Kidney glomerular epithelial cell (primary cell): ENCODE data around the gene MYO10.

ENCODE experiments used
- DNase-seq: peaks from one replicate; lab custom pipeline; 2025; lab: John Stamatoyannopoulos, UW

MYO10 gene

GRCh38 chr5:16943846-16944678 is 8.0 kb upstream of the MYO10 start:
- DNase-seq: no peak

- no peak for DNase-seq
Observed at GRCh38 chr5:16937503-16938161, 1.5 kb upstream of the MYO10 start.

DNA sequence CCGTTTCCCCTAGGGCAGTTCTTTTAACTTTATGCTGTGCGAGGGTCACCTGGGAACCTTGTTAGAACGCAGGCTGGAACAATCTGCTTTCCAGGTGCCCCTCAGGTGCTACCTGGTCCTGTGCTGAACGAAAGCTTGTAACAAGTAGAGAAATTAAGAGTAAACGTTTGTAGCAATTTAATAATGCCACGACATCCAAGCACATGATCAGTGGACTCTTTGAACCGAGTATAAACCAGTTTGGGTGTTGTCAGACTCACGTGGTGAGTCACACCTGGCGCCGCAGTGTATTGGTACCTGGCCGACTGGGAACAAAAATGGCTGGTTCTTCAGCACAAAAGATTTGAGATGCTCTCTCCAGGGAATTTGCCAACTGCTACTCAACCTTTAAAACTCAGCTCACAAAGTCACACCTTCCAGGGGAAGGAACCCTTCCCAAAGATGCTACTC is 926 bp upstream of the MYO10 start:
- DNase-seq: no peak

GRCh38 chr5:16935231-16936149 is 598 bp downstream of the MYO10 start:
- peak; percentile 49 for DNase-seq

- no peak for DNase-seq
Observed at GRCh38 chr5:16934677-16935153, 1.4 kb downstream of the MYO10 start.

DNA sequence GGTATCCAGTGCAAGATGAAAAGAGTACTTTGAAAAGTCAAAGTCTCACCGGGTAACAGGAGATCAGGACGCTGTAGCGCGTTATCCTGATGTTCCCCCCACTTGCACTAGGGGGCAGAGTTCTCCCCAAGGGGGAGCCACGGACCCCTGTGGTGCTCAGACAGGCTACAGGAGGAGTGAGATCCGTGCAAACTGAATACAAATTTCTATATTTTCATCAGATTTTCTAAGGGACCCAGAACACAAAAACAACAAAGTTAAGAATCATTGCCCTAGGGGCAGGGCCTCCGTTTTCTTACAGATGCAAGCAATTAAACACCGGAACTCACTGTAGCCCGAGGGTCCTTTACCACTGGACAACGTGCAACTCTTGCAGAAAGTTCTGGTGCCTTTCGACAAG is 2.0 kb downstream of the MYO10 start:
- peak; percentile 62 for DNase-seq

DNA sequence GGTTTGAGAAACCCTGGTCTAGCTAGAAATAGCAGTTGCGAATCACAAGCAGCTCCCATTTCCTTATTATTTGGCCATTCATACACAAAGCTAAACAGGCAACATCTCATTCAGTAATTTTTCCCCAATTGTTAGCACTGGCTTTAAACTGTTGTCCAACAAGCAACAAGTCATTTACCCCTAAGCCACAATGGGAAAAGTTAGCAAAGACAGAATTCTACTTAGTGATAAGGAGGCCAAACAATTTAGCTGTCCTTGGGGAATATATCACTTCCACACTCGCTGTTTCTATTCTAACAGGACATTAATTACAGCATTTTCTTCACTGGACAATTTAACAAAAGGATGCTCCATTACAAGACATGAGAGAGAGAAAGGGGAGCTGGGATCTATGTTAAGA is 2.8 kb downstream of the MYO10 start:
- DNase-seq: no peak

- DNase-seq: no peak
Observed at GRCh38 chr5:16932401-16932800, 3.7 kb downstream of the MYO10 start.

DNA sequence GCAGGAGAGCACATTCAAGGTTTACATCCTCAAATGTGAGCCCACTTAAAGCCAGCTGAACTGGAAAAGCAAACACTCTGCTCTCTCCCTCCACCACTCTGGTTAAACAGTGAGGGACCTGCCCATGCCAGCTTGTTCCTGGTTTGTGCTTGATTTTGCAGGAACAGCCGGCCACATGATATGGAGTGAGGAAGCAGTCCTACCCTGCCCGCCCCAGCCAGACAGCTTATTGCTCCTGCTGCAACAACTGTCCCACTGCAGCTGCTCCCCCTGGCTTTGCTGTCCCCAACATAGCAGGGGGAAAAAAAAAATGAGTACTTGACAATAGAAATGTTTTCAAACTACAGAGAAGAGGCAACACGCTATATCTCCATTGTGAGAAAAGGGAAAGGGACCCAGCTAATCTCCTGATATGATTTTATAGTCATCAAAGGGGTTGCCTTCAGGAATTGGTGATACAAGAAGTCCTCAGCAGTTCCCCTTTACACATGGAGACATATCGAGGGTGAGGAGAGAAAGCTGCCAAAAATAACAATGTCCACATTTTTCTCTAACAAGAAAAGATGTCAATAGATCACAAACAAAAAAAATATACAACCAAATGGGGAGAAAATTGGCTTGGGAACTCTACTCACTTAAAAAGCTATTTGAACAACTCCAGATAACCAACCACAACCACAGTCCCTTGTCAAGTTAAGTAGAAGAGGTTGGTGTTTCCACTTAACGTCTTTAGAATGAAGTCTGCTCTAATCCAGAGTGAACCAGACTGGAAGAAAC is 4.6 kb downstream of the MYO10 start:
- no peak for DNase-seq

DNA sequence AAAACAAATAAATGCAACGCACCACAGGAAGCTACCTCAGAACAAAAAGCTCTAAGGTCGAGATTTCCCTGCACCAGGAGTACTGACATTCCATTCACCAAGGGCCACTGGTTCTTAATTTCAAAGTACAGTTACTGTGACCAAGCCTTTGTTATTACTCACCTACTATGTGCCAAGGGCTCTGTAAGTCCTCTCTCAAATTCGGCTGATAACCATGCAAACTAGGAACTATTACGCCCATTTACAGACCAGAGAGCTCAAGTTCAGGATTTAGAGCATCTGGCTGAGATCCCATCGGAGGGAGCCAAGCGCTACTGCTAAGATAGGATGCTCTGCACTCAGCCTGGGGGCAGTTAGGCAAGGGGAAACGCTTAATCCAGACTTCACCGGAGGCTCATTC is 5.6 kb downstream of the MYO10 start:
- DNase-seq: no peak

- no peak for DNase-seq
Observed at GRCh38 chr5:16929831-16930230, 6.3 kb downstream of the MYO10 start.

DNA sequence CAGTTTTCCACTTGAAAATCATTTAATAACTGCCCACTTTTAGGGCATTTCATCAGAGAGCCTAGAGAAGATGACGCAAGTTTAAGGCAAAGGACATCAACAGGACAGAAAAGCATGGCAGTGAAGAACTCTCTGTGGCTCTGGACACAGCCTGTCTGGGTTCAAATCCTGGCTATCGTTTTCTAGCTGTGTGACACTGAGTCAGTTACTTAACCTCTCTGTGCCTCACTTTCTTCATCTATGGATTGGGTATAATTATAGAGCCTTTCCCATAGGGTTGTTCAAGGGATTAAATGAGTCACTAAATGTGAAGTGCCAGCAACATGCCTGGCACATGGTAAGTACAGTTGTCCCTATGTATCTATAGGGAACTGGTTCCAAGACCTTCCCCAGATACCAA is 6.7 kb downstream of the MYO10 start:
- no peak for DNase-seq

DNA sequence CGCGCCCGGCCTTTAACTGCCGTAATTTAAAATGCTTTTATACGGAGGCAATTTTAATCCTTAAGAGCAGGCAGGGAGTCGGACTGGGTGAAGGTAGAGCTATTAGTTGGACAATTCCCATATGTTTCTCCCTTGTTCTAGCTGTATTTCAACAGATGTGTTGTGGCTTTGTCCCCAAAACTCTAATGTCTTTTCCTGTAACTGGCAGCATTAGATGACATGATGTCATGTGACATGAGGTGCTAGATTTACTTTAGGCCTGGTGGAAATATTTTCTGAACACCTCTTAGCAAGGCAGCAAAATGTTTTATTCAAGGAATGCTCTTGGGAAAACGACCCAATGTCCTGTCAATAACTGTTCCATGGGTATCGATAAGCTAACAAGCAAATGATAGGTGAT is 8.5 kb downstream of the MYO10 start:
- DNase-seq: no peak

DNA sequence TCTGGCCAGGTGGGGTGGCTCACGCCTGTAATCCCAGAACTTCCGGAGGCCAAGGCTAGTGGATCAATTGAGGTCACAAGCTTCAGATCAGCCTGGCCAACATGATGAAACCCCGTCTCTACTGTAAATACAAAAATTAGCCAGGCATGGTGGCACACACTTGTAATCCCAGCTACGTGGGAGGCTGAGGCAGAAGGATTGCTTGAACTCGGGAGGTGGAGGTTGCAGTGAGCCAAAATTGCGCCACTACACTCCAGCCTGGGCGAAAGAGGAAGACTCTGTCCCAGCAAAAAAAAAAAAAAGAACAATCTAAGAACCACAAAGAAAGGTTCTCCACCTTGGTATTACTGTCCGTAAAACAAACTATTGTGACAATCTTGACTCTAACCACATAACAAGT is 9.7 kb downstream of the MYO10 start:
- no peak for DNase-seq

GRCh38 chr5:16924206-16924605 is 11.9 kb downstream of the MYO10 start:
- no peak for DNase-seq

GRCh38 chr5:16922430-16922829 is 13.7 kb downstream of the MYO10 start:
- DNase-seq: no peak

DNA sequence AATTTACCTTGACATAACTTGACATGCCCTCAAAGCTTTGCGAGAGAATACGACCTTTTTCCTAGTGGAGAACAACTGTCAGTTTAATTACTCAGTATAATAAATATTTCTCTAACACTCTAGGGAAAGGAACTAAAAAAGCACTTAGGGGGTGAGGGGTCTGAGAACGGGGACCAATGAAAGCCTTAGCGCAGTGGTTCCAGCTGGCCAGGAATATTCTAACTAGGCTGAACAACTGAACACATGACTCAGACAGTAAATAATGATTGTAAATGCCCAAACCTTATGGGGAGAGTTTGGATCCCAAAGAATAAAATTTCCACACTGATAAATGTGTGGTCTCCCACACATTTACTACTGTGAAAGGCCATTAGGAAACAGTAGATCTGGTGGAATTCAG is 14.9 kb downstream of the MYO10 start:
- DNase-seq: no peak

DNA sequence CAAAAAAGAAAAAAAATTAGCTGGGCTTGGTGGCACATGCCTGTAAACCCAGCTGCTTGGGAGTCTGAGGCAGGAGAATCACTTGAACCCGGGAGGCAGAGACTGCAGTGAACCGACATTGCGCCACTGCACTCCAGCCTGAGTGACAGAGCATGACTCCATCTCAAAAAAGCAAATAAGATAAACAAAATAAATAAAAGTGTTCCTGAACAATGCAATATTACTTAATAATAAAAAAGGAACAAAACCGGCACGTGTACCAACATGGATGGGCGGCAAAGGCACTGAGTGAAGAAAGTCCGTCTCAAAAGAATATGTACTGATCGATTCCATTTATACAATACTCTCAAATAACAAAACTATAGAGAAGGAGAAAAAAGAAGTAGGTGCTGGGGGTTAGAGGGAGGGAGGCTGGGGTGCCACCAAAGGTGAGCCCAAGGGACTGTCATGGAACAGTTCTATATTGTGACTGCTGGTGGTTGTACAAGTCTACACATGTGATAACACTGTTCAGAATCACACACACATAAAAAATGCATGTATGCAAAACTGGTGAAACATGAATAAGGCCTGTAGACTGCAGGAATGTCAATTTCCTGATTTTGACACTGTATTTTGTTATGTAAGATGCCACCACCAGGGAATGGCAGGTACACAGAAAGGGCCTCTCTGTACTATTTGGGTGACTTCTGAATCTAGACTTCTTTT is 15.8 kb downstream of the MYO10 start:
- no peak for DNase-seq

- no peak for DNase-seq
Observed at GRCh38 chr5:16918891-16919671, 17.0 kb downstream of the MYO10 start.

DNA sequence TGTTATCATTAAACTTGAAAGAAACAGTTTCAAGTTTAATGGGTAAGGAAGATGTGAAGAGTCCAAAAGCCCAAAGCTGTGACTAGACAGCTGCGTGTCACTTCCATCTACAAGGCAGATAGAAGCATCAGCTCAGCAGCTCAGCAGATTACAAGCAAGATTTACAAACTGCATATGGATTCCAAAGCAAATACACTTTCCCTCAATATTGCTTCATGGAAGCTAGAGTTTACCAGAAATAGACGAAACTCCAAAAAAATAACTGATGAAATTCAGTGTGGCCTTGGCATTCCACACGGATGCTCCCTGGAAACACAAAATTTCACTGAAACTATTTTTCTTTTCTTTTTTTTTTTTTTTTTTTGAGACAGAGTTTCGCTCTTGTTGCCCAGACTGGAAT is 17.9 kb downstream of the MYO10 start:
- no peak for DNase-seq
